VCaP (cell line): ENCODE measurements around the gene C5orf24.

Source experiments
- H3K27ac ChIP-seq: fragments of 450-650 bp; 2 replicates; pipeline ENCODE4 v1.5.1; 2017
- CTCF ChIP-seq: fragments of 450-650 bp; conservative IDR thresholded peaks from 2 replicates; pipeline ENCODE4 v1.5.1; 2017; ENCODE audit warnings: mild to moderate bottlenecking, moderate library complexity

Gene C5orf24

GRCh38 chr5:134887593-134888159 is 41.9 kb downstream of the C5orf24 start:
- H3K27ac ChIP-seq: no peak overlapping the region
- no peak for TF ChIP-seq CTCF

GRCh38 chr5:134889335-134889734 is 43.6 kb downstream of the C5orf24 start:
- TF ChIP-seq CTCF: no peak
- no peak overlapping the region for H3K27ac ChIP-seq

- no peak for TF ChIP-seq CTCF
- no peak overlapping the region for H3K27ac ChIP-seq
Measured at GRCh38 chr5:134891473-134891872, 45.7 kb downstream of the C5orf24 start.

GRCh38 chr5:134892282-134892681 is 46.5 kb downstream of the C5orf24 start:
- TF ChIP-seq CTCF: no peak
- no peak overlapping the region for H3K27ac ChIP-seq

GRCh38 chr5:134892926-134893325 is 47.2 kb downstream of the C5orf24 start:
- no peak overlapping the region for H3K27ac ChIP-seq
- no peak for TF ChIP-seq CTCF

GRCh38 chr5:134893748-134894505 is 48.2 kb downstream of the C5orf24 start:
- no peak for TF ChIP-seq CTCF
- no peak overlapping the region for H3K27ac ChIP-seq

GRCh38 chr5:134902071-134902801 is 56.5 kb downstream of the C5orf24 start:
- TF ChIP-seq CTCF: no peak
- no peak overlapping the region for H3K27ac ChIP-seq
